ENCODE results near the gene CHRNA4. TPM values are rescaled to one million over a fixed set of nuclear protein-coding genes. Genes with fewer than 3 reads are reported as not detected.

The CHRNA4 gene
- total and polyA plus RNA-seq, 2 of the 13 experiments (the other 11 are each of a cell fraction or from before 2014, with no cell fraction given), result not detected

GRCh38 chr20:63363981-63364561, 2.9 kb upstream of the CHRNA4 start (continued):
- no peak for TF ChIP-seq PCBP1 (IDR thresholded peaks at IDR 0.05; ENCODE audit: borderline replicate concordance, low read depth, low read length)
- TF ChIP-seq PRDM4 (CRISPR knock-in tag; IDR thresholded peaks at IDR 0.05; ENCODE audit: borderline replicate concordance), result no peak
- TF ChIP-seq TAF1 (CRISPR knock-in tag; IDR thresholded peaks at IDR 0.05), result no peak
- TF ChIP-seq ZSCAN21 (CRISPR knock-in tag; IDR thresholded peaks at IDR 0.05; ENCODE audit: borderline replicate concordance), result no peak
- TF ChIP-seq MXD3 (CRISPR knock-in tag; IDR thresholded peaks at IDR 0.05), result 0 out of 2 replicates have a peak, but pooled peaks have one; percentile 39
- TF ChIP-seq SIX1 (CRISPR knock-in tag; IDR thresholded peaks at IDR 0.05; ENCODE audit: borderline replicate concordance), result no peak
- TF ChIP-seq, protein P1, sequence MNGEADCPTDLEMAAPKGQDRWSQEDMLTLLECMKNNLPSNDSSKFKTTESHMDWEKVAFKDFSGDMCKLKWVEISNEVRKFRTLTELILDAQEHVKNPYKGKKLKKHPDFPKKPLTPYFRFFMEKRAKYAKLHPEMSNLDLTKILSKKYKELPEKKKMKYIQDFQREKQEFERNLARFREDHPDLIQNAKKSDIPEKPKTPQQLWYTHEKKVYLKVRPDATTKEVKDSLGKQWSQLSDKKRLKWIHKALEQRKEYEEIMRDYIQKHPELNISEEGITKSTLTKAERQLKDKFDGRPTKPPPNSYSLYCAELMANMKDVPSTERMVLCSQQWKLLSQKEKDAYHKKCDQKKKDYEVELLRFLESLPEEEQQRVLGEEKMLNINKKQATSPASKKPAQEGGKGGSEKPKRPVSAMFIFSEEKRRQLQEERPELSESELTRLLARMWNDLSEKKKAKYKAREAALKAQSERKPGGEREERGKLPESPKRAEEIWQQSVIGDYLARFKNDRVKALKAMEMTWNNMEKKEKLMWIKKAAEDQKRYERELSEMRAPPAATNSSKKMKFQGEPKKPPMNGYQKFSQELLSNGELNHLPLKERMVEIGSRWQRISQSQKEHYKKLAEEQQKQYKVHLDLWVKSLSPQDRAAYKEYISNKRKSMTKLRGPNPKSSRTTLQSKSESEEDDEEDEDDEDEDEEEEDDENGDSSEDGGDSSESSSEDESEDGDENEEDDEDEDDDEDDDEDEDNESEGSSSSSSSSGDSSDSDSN (CRISPR knock-in tag; IDR thresholded peaks at IDR 0.05), result peak; percentile 58
- TF ChIP-seq ZFY (CRISPR knock-in tag; IDR thresholded peaks at IDR 0.05), result peak; percentile 38; the same call in 1 of the 2 replicates
- 0 out of 2 replicates have a peak, but pooled peaks have one; percentile 39 for TF ChIP-seq ZBTB20 (CRISPR knock-in tag; IDR thresholded peaks at IDR 0.05; ENCODE audit: borderline replicate concordance, low read depth)
- TF ChIP-seq, protein P2, sequence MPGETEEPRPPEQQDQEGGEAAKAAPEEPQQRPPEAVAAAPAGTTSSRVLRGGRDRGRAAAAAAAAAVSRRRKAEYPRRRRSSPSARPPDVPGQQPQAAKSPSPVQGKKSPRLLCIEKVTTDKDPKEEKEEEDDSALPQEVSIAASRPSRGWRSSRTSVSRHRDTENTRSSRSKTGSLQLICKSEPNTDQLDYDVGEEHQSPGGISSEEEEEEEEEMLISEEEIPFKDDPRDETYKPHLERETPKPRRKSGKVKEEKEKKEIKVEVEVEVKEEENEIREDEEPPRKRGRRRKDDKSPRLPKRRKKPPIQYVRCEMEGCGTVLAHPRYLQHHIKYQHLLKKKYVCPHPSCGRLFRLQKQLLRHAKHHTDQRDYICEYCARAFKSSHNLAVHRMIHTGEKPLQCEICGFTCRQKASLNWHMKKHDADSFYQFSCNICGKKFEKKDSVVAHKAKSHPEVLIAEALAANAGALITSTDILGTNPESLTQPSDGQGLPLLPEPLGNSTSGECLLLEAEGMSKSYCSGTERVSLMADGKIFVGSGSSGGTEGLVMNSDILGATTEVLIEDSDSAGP (CRISPR knock-in tag; IDR thresholded peaks at IDR 0.05; ENCODE audit: borderline replicate concordance), result no peak
- 0 out of 2 replicates have a peak, but pooled peaks have one; percentile 45 for TF ChIP-seq RXRA (CRISPR knock-in tag; IDR thresholded peaks at IDR 0.05)
- no peak for TF ChIP-seq SKI (IDR thresholded peaks at IDR 0.05; ENCODE audit: partially characterized antibody)
- TF ChIP-seq HES4 (CRISPR knock-in tag; IDR thresholded peaks at IDR 0.05; ENCODE audit: borderline replicate concordance), result peak; percentile 60; the same call in 1 of the 2 replicates
- peak; percentile 62; the same call in 1 of the 2 replicates for TF ChIP-seq EEA1 (CRISPR knock-in tag; IDR thresholded peaks at IDR 0.05; ENCODE audit: borderline replicate concordance)
- TF ChIP-seq HIC2 (CRISPR knock-in tag; IDR thresholded peaks at IDR 0.05; ENCODE audit: low read depth), result 0 out of 2 replicates have a peak, but pooled peaks have one; percentile 39
- TF ChIP-seq YEATS4 (CRISPR knock-in tag; IDR thresholded peaks at IDR 0.05; ENCODE audit: borderline replicate concordance), result peak; percentile 2; the same call in 1 of the 2 replicates
- TF ChIP-seq ZNF639 (CRISPR knock-in tag; conservative IDR thresholded peaks at IDR 0.05), result no peak
